ENCODE data around the gene CEMIP.

- TF ChIP-seq EZH2 (optimal IDR thresholded peaks at IDR 0.05; ENCODE audit: low read depth, low read length) (no peak), CTCF (IDR thresholded peaks at IDR 0.05; ENCODE audit: low read length) (no peak)
These were observed 6.7 kb downstream of the CEMIP start for GRCh38 chr15:80785811-80786354.

Measured in MM.1S (cell line).